Liver (tissue), 9 donors: ENCODE measurements around the gene ZDBF2. TPM values are rescaled to one million over a fixed set of nuclear protein-coding genes. Genes with fewer than 3 reads are reported as not detected.

Experiments
- DNase-seq: peaks from one replicate; pipeline ENCODE4 v3.0.0-alpha.2; 2017; ENCODE audit warnings: low spot score
- H3K27ac ChIP-seq, 2 donors: one replicate each; pipeline ENCODE4 v1.7.0; 2013; ENCODE audit warnings: inconsistent platforms in 2 of 2, low read length in 2 of 2, control low read depth in 1 of 2, low read depth in 1 of 2, mild to moderate bottlenecking in 1 of 2
- H3K27me3 ChIP-seq, 4 donors: one replicate each; pipeline versions ENCODE4 v1.6.1 to v1.7.0; 2013; ENCODE audit warnings: low read length in 3 of 4, inconsistent platforms in 1 of 4, mild to moderate bottlenecking in 1 of 4, moderate library complexity in 1 of 4; ENCODE audit not compliant: control insufficient read depth in 4 of 4, insufficient read depth in 4 of 4
- H3K36me3 ChIP-seq, 4 donors: one replicate each; pipeline versions ENCODE4 v1.6.1 to v1.7.0; 2013; ENCODE audit warnings: low read length in 3 of 4, mild to moderate bottlenecking in 3 of 4, low read depth in 1 of 4, moderate library complexity in 1 of 4; ENCODE audit not compliant: control insufficient read depth in 4 of 4, insufficient read depth in 3 of 4
- H3K4me1 ChIP-seq, 4 donors: one replicate each; pipeline versions ENCODE4 v1.6.1 to v1.7.0; 2013; ENCODE audit warnings: low read length in 3 of 4, mild to moderate bottlenecking in 3 of 4, moderate library complexity in 1 of 4; ENCODE audit not compliant: control insufficient read depth in 4 of 4, insufficient read depth in 4 of 4
- H3K4me3 ChIP-seq, 3 donors: one replicate each; pipeline versions ENCODE4 v1.6.1 to v1.7.0; 2013; ENCODE audit warnings: low read length in 3 of 3, control low read depth in 1 of 3, low read depth in 1 of 3, mild to moderate bottlenecking in 1 of 3
- H3K9ac ChIP-seq, 2 donors: one replicate each; pipeline ENCODE4 v1.7.0; 2013; ENCODE audit warnings: low read length in 2 of 2, mild to moderate bottlenecking in 2 of 2, moderate library complexity in 2 of 2, control low read depth in 1 of 2, low read depth in 1 of 2
- H3K9me3 ChIP-seq, 4 donors: one replicate each; pipeline versions ENCODE4 v1.6.1 to v1.7.0; 2013; ENCODE audit warnings: low read length in 3 of 4; ENCODE audit not compliant: control insufficient read depth in 4 of 4
- EGR1 ChIP-seq, 2 donors: IDR thresholded peaks; 2 replicates each; pipeline ENCODE4 v1.6.1; 2016 to 2018; ENCODE audit warnings: antibody characterized with exemption in 2 of 2, low read depth in 2 of 2
- FOXA1 ChIP-seq: IDR thresholded peaks from 2 replicates; pipeline ENCODE4 v1.6.1; 2016; ENCODE audit warnings: antibody characterized with exemption
- FOXA2 ChIP-seq: IDR thresholded peaks from 2 replicates; pipeline ENCODE4 v1.6.1; 2016; ENCODE audit warnings: antibody characterized with exemption
- GABPA ChIP-seq, 2 donors: IDR thresholded peaks in 1 of 2; conservative IDR thresholded peaks in 1 of 2; 2 replicates each; pipeline ENCODE4 v1.6.1; 2016; ENCODE audit warnings: antibody characterized with exemption in 2 of 2, mild to moderate bottlenecking in 1 of 2, moderate library complexity in 1 of 2
- HNF4A ChIP-seq, 2 donors: conservative IDR thresholded peaks; 2 replicates each; pipeline ENCODE4 v1.6.1; 2016; ENCODE audit warnings: antibody characterized with exemption in 2 of 2, mild to moderate bottlenecking in 2 of 2
- HNF4G ChIP-seq: IDR thresholded peaks from 2 replicates; pipeline ENCODE4 v1.6.1; 2016; ENCODE audit warnings: antibody characterized with exemption
- JUND ChIP-seq, 2 donors: IDR thresholded peaks; 2 replicates each; pipeline ENCODE4 v1.6.1; 2016; ENCODE audit warnings: antibody characterized with exemption in 2 of 2
- NR2F2 ChIP-seq: IDR thresholded peaks from 2 replicates; pipeline ENCODE4 v1.6.1; 2016; ENCODE audit warnings: antibody characterized with exemption
- RAD21 ChIP-seq, 2 donors: IDR thresholded peaks; 2 replicates each; pipeline ENCODE4 v1.6.1; 2016; ENCODE audit warnings: antibody characterized with exemption in 2 of 2, mild to moderate bottlenecking in 2 of 2
- RXRA ChIP-seq, 2 donors: IDR thresholded peaks; 2 replicates each; pipeline ENCODE4 v1.6.1; 2017 to 2018; ENCODE audit warnings: antibody characterized with exemption in 2 of 2, mild to moderate bottlenecking in 1 of 2
- SP1 ChIP-seq: IDR thresholded peaks from 2 replicates; pipeline ENCODE4 v1.6.1; 2018; ENCODE audit warnings: antibody characterized with exemption, mild to moderate bottlenecking
- TAF1 ChIP-seq: conservative IDR thresholded peaks from 2 replicates; pipeline ENCODE4 v1.6.1; 2016; ENCODE audit warnings: antibody characterized with exemption, mild to moderate bottlenecking
- WGBS: extraction: QIAGEN DNeasy Blood & Tissue Kit; methylation state at CpG from one replicate; pipeline ENCODE4 v1.1.7; 2013; 5-methylcytosine and 5-hydroxymethylcytosine counted together
- polyA plus RNA-seq, 2 donors: library from polyadenylated mRNA; stranded (reverse) in 1 of 2; unstranded in 1 of 2; fragments of 200-250 nt in 1 of 2; fragments of >200 nt in 1 of 2; fragmentation: Nextera tagmentation in 1 of 2; extraction: Ambion mirVana in 1 of 2; gene quantifications; one replicate each; pipeline versions ENCODE4 v1.2.1 to v1.2.3, GENCODE V29; 2013 to 2015
- total RNA-seq, 2 donors: library from RNA; depleted of rRNA; stranded (reverse); fragments of >200 nt; gene quantifications; one replicate each; pipeline ENCODE4 v1.2.3, GENCODE V29; 2014
- TF ChIP-seq, protein P1 (sequence below): IDR thresholded peaks from 2 replicates; pipeline ENCODE4 v1.6.1; 2016; ENCODE audit warnings: antibody characterized with exemption
- TF ChIP-seq, protein P2 (sequence below): IDR thresholded peaks from 2 replicates; pipeline ENCODE4 v1.6.1; 2016; ENCODE audit warnings: antibody characterized with exemption
- TF ChIP-seq, protein P3 (sequence below): IDR thresholded peaks from 2 replicates; pipeline ENCODE4 v1.6.1; 2016; ENCODE audit warnings: antibody characterized with exemption
- TF ChIP-seq, protein P4 (sequence below): IDR thresholded peaks from 2 replicates; pipeline ENCODE4 v1.6.1; 2016; ENCODE audit warnings: antibody characterized with exemption, mild to moderate bottlenecking
- TF ChIP-seq, protein P5 (sequence below): fragments of 150-350 bp; IDR thresholded peaks from 2 replicates; pipeline ENCODE4 v1.5.1; 2017; ENCODE audit warnings: improper control_type of control experiment, low read depth, low read length; ENCODE audit not compliant: missing input control
- donor health status: healthy.
- donor health status: healthy.
- donor health status: healthy.
- donor health status: healthy.
- donor health status: healthy.

Gene ZDBF2
- total and polyA plus RNA-seq, 4 donors: 0.97 to 5.9 (median 1.9) TPM

DNA sequence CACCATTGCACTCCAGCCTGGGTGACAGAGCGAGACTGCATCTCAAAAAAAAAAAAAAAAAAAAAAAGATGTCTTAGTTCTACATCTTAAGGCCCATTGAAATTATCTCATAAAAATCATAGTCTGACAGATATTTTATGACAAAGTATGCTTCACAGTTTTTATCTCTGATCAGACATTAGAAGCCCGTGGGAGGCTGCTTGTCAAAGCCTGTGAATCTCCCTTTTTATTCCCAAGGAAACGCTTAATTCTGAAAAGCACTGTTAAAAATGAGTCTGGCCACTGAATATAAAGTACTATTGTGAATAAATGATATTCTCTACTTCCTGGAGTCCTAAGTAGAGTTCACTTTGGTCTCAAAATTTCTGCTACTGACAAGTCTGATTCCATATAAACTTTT lies 71.1 kb downstream of the ZDBF2 start:
- H3K4me3 ChIP-seq: no peak overlapping the region
- 92% methylated on average over 3 of the region's 3 CpGs for WGBS
- no peaks in the 10 kb centered on the region for H3K36me3 ChIP-seq
- peaks cover 0 to 4% (median 0%) of the 10 kb centered on the region in 4 donors for H3K4me1 ChIP-seq
- no peak overlapping the region for H3K9ac ChIP-seq
- DNase-seq: no peak
- H3K27ac ChIP-seq: no peak overlapping the region
- TF ChIP-seq TAF1: no peak
- TF ChIP-seq RAD21 (IDR thresholded peaks at IDR 0.05): no peak
- TF ChIP-seq, protein P1, sequence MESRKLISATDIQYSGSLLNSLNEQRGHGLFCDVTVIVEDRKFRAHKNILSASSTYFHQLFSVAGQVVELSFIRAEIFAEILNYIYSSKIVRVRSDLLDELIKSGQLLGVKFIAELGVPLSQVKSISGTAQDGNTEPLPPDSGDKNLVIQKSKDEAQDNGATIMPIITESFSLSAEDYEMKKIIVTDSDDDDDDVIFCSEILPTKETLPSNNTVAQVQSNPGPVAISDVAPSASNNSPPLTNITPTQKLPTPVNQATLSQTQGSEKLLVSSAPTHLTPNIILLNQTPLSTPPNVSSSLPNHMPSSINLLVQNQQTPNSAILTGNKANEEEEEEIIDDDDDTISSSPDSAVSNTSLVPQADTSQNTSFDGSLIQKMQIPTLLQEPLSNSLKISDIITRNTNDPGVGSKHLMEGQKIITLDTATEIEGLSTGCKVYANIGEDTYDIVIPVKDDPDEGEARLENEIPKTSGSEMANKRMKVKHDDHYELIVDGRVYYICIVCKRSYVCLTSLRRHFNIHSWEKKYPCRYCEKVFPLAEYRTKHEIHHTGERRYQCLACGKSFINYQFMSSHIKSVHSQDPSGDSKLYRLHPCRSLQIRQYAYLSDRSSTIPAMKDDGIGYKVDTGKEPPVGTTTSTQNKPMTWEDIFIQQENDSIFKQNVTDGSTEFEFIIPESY: no peak
- TF ChIP-seq NR2F2: no peak
- TF ChIP-seq JUND (IDR thresholded peaks at IDR 0.05): no peak
- TF ChIP-seq FOXA1: no peak
- no peak for TF ChIP-seq FOXA2
- TF ChIP-seq, protein P2, sequence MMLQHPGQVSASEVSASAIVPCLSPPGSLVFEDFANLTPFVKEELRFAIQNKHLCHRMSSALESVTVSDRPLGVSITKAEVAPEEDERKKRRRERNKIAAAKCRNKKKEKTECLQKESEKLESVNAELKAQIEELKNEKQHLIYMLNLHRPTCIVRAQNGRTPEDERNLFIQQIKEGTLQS: no peak
- no peak for TF ChIP-seq GABPA (IDR thresholded peaks at IDR 0.05 in 1 of 2, conservative IDR thresholded peaks at IDR 0.05 in 1 of 2)
- TF ChIP-seq HNF4A (conservative IDR thresholded peaks at IDR 0.05): no peak
- no peak for TF ChIP-seq SP1
- TF ChIP-seq, protein P3, sequence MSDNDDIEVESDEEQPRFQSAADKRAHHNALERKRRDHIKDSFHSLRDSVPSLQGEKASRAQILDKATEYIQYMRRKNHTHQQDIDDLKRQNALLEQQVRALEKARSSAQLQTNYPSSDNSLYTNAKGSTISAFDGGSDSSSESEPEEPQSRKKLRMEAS: no peak
- TF ChIP-seq HNF4G: no peak
- no peak for TF ChIP-seq RXRA (IDR thresholded peaks at IDR 0.05)
- TF ChIP-seq, protein P4, sequence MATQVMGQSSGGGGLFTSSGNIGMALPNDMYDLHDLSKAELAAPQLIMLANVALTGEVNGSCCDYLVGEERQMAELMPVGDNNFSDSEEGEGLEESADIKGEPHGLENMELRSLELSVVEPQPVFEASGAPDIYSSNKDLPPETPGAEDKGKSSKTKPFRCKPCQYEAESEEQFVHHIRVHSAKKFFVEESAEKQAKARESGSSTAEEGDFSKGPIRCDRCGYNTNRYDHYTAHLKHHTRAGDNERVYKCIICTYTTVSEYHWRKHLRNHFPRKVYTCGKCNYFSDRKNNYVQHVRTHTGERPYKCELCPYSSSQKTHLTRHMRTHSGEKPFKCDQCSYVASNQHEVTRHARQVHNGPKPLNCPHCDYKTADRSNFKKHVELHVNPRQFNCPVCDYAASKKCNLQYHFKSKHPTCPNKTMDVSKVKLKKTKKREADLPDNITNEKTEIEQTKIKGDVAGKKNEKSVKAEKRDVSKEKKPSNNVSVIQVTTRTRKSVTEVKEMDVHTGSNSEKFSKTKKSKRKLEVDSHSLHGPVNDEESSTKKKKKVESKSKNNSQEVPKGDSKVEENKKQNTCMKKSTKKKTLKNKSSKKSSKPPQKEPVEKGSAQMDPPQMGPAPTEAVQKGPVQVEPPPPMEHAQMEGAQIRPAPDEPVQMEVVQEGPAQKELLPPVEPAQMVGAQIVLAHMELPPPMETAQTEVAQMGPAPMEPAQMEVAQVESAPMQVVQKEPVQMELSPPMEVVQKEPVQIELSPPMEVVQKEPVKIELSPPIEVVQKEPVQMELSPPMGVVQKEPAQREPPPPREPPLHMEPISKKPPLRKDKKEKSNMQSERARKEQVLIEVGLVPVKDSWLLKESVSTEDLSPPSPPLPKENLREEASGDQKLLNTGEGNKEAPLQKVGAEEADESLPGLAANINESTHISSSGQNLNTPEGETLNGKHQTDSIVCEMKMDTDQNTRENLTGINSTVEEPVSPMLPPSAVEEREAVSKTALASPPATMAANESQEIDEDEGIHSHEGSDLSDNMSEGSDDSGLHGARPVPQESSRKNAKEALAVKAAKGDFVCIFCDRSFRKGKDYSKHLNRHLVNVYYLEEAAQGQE: no peak
- TF ChIP-seq, protein P5, sequence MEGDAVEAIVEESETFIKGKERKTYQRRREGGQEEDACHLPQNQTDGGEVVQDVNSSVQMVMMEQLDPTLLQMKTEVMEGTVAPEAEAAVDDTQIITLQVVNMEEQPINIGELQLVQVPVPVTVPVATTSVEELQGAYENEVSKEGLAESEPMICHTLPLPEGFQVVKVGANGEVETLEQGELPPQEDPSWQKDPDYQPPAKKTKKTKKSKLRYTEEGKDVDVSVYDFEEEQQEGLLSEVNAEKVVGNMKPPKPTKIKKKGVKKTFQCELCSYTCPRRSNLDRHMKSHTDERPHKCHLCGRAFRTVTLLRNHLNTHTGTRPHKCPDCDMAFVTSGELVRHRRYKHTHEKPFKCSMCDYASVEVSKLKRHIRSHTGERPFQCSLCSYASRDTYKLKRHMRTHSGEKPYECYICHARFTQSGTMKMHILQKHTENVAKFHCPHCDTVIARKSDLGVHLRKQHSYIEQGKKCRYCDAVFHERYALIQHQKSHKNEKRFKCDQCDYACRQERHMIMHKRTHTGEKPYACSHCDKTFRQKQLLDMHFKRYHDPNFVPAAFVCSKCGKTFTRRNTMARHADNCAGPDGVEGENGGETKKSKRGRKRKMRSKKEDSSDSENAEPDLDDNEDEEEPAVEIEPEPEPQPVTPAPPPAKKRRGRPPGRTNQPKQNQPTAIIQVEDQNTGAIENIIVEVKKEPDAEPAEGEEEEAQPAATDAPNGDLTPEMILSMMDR: no peak
- H3K27me3 ChIP-seq: no peaks in the 10 kb centered on the region
- H3K9me3 ChIP-seq: no peaks in the 10 kb centered on the region

DNA sequence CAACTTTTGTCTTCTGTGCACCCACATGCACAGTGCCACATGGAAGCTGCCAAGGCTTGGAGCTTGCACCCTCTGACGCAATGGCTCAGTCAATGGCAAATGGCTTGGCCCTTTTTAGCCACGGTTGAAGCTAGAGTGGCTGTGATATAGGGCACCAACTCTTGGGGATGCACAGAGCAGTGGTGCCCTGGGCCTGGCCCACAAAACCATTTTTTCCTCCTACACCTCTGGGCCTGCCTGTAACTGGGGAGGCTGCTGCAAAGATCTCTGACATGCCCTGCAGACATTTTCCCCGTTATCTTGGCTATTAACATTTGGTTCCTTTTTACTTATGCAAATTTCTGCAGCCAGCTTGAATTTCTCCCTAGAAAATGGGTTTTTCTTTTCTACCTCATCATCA lies 74.9 kb downstream of the ZDBF2 start:
- Histone ChIP-seq H3K9ac (no peak overlapping the region), H3K36me3 (no peaks in the 10 kb centered on the region), H3K9me3 (no peaks in the 10 kb centered on the region), H3K27me3 (no peaks in the 10 kb centered on the region), H3K27ac (no peak overlapping the region), H3K4me1 (no peaks in the 10 kb centered on the region), H3K4me3 (no peak overlapping the region)
- DNase-seq: no peak
- 79% methylated on average over 3 of the region's 3 CpGs for WGBS
- TF ChIP-seq JUND (IDR thresholded peaks at IDR 0.05): no peak
- TF ChIP-seq, protein P2: no peak
- no peak for TF ChIP-seq FOXA2
- no peak for TF ChIP-seq HNF4A (conservative IDR thresholded peaks at IDR 0.05)
- TF ChIP-seq HNF4G: no peak
- no peak for TF ChIP-seq TAF1
- TF ChIP-seq SP1: no peak
- no peak for TF ChIP-seq RXRA (IDR thresholded peaks at IDR 0.05)
- TF ChIP-seq, protein P4: no peak
- TF ChIP-seq, protein P5: no peak
- TF ChIP-seq FOXA1: no peak
- no peak for TF ChIP-seq RAD21 (IDR thresholded peaks at IDR 0.05)
- TF ChIP-seq NR2F2: no peak
- no peak for TF ChIP-seq GABPA (IDR thresholded peaks at IDR 0.05 in 1 of 2, conservative IDR thresholded peaks at IDR 0.05 in 1 of 2)
- no peak for TF ChIP-seq EGR1 (IDR thresholded peaks at IDR 0.05; ENCODE audit: low read depth in 2 of 2)
